NCI-H128 (cell line): Measurements from ENCODE around the gene FLRT3.
A peak's percentile ranks its signal among the peaks of the same experiment; 100 is the strongest.

ENCODE experiments used
- DNase-seq: peaks from one replicate; lab custom pipeline; 2025; ENCODE audit not compliant: unreplicated experiment; lab: John Stamatoyannopoulos, UW

FLRT3 gene

DNA sequence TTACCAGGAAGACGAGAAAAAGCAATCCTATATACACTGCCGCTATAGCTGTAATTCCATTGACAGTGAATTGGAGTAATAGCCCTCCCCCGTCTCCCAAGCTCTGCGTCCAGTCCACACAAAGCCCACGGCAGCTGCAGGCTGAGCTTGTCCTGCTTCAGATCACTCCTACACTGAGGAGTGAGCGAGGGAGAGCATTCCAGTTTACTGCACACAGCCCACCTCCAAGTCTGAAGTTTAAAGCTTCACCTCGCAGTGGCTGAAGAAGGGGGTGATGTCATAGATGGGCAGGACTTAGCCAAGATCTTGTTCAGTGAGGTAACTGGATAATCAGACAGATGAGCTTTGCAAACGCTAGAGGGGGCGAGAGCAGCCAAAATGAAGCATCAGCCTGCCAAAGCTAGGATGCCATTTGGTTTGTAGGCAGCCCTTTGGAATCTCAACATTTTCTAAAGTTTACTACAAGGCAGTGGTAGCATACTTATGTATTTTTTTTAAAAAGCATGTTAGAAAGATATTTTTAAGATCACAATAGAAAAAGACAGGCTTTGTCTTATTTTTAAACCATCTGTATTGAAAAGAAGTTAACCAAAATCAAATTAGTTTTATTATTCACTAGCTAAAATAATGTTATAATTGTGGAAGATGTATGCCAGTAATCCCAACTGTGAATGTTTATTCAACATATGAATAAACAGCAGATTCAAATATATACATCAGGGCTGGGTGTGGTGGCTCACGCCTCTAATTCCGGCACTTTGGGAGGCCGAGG, at the start of gene FLRT3:
Gene FLRT3, minus strand, starts transcription at position 213 of the 772 bp plus-strand sequence. CDS start 10,106 bp downstream, outside the sequence.
- DNase-seq, result peak; percentile 43

GRCh38 chr20:14386726-14387125, 49.3 kb upstream of the FLRT3 start:
- no peak for DNase-seq

DNA sequence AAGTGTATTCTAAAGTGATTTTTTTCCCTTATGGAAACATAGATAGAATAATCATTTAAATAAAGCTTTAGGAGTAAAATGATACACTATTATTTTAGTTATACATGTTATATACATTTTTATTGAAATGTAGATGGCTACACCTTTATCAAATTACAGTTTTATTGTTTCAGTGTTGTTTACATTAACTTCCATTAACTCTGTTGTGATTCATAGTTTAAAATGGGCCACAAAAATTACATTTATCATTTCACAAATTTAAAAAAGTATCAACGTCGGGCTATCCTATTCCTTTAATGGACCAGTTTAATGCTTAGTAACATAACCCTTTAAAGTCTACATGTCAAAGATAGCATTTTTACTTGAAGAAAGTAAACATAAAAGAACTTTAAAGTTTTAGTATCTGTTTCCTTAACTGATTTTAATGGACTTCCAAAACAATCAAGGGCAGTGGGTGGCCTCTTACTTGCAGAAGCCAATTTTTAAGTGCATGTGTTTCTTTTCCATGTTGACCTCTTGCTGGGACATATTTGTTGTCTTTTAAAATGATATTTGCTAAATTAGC, 47.8 kb upstream of the FLRT3 start:
- DNase-seq, result no peak

DNA sequence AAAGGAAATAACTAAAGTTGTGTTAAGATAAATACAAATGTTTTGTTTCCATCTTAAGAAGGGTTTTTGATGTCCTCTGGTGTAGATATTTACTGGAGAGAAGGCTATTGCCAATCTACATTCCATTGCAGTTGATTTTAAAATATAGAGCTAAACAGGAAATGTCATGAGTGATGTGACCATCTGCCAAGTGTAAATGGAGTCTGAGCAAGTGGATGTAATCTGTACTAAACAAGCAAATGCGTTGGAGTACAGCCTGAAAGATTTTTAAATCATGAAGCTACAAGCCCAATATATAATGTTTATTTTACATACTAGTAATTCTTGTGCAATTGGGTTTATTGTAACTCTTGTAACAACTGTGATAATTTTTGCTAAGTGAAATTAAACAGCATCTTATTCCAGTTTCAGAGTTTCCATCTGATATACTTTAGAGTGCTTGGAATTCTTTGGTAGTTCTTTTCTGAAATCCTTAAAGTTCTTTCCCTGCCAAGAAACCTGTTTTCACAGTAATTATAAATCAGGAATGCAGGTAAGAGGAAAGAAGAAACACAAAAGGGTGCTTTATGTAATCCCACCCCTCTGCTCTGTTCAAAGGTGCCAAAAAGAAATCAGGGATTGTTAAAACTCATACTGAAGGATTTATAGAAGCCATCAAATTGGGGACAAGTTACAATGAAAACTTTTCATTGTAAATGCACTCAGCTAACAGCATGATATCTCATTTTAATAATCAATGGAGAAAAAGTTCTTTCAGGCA, 47.2 kb upstream of the FLRT3 start:
- no peak for DNase-seq

DNA sequence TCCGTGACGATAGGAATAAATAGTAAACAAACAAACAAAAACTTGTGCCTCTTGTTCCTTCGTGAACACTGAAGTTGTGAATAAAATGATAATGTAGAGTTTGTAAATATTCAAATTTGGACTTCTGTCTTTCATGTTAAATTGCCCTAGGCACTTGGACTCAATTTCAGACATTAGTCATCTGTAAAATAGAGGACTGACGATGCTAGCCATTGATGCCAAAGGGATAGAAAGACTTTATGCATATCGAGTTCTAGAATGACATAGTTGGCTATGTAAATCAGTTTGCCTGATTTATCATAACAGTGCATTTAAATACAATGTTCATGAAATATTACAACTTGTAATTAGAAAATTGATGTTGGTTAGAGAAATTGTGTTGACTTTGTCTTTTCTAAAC, 45.9 kb upstream of the FLRT3 start:
- DNase-seq, result no peak

- no peak for DNase-seq
Observed at GRCh38 chr20:14378326-14378725, 40.9 kb upstream of the FLRT3 start.

DNA sequence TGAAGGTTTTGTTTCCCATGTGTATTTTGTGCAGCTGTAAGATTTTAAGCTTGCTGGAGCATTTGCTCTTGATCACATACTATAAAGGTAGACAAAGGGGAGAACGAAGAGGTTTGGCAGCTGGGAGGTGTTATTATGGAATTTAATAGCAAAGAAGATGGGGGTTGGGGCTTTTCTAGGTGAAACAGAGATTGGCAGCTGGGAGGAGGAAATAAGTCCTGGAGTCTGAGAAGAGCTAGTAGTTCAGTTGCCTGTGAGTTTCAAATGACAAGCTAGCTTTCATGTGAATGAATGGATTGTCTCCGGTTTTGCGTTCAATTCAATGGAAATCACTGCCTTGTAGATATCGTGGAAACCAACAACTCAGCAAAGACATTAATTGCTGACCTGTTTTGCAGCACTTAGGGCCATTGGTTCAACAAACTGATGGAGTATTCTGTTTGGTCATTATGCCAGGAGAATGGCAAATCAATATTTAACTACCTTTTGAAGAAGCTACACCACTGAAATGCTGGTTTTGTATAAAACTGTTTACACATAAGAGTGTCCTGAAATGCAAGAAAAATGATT, 38.1 kb upstream of the FLRT3 start:
- DNase-seq, result peak; percentile 33

- no peak for DNase-seq
Observed at GRCh38 chr20:14374196-14374595, 36.8 kb upstream of the FLRT3 start.

DNA sequence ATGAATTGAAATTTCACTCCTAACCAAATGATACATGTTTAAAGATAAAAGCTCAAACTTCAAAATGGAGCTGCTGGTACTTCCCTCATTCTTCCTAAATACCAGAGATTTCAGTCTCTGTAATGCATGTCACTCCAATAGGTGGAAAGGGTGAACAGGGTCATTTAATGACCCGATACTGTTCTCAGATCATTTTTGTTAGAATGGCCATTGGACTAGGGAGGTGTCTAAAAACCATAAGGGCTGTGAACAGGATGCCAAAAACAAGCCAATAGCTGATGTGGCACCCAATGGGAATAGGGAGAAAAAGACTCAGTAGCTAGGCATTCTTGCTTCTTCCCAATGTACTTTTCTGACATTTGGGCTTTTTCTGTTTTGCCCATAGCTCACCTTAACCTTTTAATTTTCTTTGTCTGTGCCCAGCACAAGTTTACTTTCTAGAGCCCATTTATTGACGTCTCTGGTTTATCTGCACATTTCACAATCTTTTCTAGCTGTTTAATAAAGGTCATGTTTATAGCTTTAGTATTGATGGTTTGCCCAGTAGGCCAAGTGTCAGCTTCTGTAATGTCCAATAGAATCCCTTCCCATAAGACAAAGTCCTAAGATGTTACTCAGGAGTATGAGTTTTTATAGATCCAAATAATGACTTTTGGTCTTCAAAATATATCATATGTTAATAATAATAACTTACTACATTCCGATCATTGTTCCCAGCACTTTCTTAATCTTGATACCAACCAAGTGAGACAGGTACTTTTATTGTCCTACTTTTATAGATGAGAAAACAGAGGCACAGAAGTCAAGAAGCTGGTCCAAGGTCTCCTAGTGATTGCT, 24.3 kb upstream of the FLRT3 start:
- no peak for DNase-seq

DNA sequence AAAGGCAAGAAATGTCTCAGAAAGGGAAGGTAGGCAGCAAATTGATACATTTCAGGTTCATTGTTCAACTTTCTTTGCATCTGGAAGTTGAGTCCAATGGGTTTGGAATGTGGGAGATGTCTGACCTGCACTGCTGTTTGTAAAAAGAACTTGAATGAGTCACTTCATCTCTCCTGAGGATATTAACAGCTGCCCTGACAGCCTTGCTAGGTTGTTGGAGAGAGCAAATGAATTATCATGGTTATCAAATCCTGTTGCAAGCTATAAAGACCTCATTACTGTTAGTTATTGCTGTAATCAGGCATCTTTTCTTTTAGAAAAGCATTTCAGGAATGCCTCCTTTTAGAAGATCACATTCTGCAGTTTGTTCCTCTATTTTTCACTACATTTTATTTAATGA, 23.0 kb upstream of the FLRT3 start:
- DNase-seq, result no peak

- no peak for DNase-seq
Observed at GRCh38 chr20:14355791-14356190, 18.4 kb upstream of the FLRT3 start.

DNA sequence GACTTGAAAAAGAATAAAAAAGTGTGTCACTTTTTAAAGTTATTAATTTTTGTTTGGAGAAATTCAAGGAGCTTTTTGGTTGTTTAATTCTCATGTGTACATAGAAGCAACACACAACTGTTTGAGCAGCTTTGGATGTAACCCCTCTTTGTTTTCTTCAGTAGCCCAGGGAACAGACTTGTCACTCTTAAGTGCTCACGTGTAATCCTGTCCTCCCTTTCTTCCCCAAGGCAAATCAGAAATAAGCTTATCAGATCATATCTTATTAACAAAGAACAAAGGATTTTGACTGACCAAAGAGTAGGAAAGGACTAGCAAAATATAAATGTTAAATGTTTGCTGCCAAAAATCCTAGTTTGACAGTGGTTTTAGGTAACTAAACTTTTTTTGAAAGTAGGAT, 7.3 kb upstream of the FLRT3 start:
- no peak for DNase-seq

DNA sequence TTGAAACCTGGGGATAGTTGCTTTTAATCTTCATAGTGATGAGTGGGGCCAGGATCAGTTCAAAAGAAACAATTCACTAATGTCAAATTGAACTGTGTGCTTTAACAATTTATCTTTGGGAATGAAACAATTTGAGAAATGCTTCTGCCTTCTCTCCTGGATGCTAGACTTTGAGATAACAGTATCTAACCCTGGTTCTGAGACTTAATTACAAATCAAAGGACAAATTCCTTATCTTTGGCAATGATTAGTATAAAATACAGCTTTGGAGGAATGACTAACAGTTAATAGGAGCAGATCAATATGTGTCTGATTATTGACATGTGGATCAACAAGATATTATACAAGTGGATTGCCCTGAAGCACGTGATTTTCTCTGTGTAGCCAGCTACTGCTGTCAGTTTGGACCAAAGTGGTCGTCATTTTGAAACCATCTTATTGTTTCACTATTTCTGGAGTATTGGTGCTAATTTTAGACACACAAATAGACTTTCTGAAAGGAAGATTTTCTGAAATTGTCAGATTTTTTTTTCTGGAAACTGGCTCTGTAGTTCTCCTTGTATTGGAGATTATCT, 6.2 kb upstream of the FLRT3 start:
- DNase-seq, result no peak

GRCh38 chr20:14342918-14343317, 5.5 kb upstream of the FLRT3 start:
- no peak for DNase-seq

- DNase-seq, result no peak
Observed at GRCh38 chr20:14341801-14342200, 4.4 kb upstream of the FLRT3 start.

DNA sequence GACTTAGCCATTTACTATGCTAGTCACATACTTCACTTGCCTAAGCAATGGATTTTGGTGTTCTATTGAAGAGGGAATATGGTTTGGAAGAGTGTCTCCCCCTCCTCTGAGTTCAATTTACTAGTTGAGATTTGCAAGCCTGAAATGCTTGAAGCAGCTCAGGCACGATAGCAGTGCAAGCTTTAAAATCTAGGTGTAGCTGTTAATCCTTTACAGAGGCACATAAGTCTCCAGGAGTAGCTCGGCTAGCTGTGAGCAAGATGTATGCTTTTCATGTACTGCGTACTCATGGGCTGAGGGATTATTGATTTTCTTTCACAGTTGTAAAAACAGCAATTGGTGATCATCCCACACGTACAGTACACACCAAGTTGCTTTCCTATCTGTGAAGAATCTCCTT, 726 bp downstream of the FLRT3 start:
- no peak for DNase-seq

DNA sequence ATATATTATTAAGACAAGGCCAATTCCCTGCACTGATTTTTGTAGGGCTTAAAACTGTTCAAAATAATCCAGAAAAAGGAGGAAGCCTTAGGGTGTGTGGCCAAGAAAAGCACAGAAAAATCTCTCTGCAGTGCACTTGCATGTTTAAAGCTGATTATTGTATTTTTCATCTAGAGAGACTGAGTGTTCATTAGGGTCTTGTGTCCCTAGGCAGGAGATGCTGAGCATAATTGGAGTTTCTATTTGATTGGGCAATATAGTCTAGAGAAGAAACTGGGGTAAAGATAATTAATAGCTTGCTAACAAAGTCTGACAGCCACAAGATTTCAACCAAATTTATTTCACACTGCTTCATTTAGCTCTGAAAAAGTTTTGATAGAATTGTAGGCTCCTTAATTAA, 2.4 kb downstream of the FLRT3 start:
- no peak for DNase-seq

GRCh38 chr20:14334306-14334930, 3.0 kb downstream of the FLRT3 start:
- no peak for DNase-seq

DNA sequence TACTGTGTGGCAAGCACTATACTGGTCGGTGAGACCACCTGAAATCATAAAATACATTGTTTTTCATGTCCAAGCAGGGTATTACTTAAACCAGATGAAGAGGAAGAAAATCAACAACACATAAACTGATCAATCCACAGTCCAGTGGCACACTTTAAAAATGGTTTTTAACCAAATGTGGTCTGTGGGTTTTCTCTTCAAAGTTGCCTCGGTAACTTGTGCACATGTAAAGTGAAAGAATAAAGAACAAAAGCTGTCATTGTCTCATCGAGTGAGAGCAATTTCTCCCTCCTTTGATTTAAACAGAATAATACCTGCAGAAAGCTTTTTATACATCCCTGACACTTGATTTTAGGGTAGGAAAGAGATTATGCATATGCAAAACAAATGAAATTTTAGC, 3.7 kb downstream of the FLRT3 start:
- DNase-seq, result no peak

DNA sequence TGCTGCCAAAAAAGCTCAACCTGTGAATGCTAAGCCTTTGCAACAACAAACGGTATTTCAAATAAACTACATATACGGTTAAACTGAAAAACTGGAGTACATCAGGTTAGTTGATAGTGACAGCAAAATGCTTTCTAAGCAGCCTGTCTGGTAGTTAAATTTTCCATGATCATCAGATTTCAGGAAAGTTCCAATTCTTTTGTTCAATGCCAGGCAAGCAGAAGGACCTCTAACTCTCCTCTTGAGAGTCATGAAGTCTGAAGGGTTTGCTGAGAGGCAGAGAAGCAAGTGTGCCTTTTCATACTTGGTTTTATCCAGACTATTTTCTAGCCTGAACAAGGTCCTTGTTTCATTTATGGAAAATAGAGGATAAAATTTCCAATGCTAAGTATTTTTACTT, 4.5 kb downstream of the FLRT3 start:
- DNase-seq, result no peak
